Spleen (tissue), 11 donors: Measurements from ENCODE around the gene PPP1R9B. TPM values are rescaled to one million over a fixed set of nuclear protein-coding genes. Genes with fewer than 3 reads are reported as not detected.

ENCODE experiments used
- DNase-seq: peaks from one replicate; pipeline ENCODE4 v3.0.0-alpha.2; 2020
- H3K27ac ChIP-seq, 8 donors: fragments of 200-600 bp; sonication (generic) in 7 of 8; 1 replicate in 4 of 8; 2 replicates in 4 of 8; pipeline versions ENCODE4 v1.5.0 to v1.8.0; 2016 to 2021; ENCODE audit warnings: inconsistent platforms in 4 of 8, mild to moderate bottlenecking in 4 of 8, moderate library complexity in 1 of 8
- H3K27me3 ChIP-seq, 7 donors: fragments of 200-600 bp; sonication (generic) in 6 of 7; replicated peaks in 1 of 7; 1 replicate in 4 of 7; 2 replicates in 3 of 7; pipeline versions ENCODE4 v1.5.0 to v1.8.0; 2016 to 2021; ENCODE audit warnings: inconsistent platforms in 3 of 7, mild to moderate bottlenecking in 1 of 7
- H3K36me3 ChIP-seq, 6 donors: fragments of 200-600 bp; sonication (generic) in 5 of 6; 1 replicate in 4 of 6; 2 replicates in 2 of 6; pipeline versions ENCODE4 v1.5.0 to v1.8.0; 2016 to 2021; ENCODE audit warnings: inconsistent platforms in 2 of 6
- H3K4me1 ChIP-seq, 6 donors: fragments of 200-600 bp; sonication (generic) in 5 of 6; 1 replicate in 3 of 6; 2 replicates in 3 of 6; pipeline versions ENCODE4 v1.5.0 to v1.8.0; 2016 to 2021; ENCODE audit warnings: inconsistent platforms in 3 of 6
- H3K4me3 ChIP-seq, 8 donors: fragments of 200-600 bp; sonication (generic) in 7 of 8; 1 replicate in 4 of 8; 2 replicates in 4 of 8; pipeline versions ENCODE4 v1.5.0 to v1.8.0; 2016 to 2021; ENCODE audit warnings: inconsistent platforms in 4 of 8, mild to moderate bottlenecking in 4 of 8, moderate library complexity in 2 of 8
- H3K9me3 ChIP-seq, 8 donors: fragments of 200-600 bp; sonication (generic) in 7 of 8; 1 replicate in 4 of 8; 2 replicates in 4 of 8; pipeline versions ENCODE4 v1.5.0 to v1.8.0; 2016 to 2021; ENCODE audit warnings: inconsistent platforms in 4 of 8
- POLR2A ChIP-seq, 3 donors: fragments of 450-650 bp; IDR thresholded peaks; one replicate each; pipeline ENCODE4 v1.5.1; 2017; ENCODE audit warnings: antibody characterized with exemption in 3 of 3, mild to moderate bottlenecking in 1 of 3
- POLR2AphosphoS5 ChIP-seq, 3 donors: sonication (generic); formaldehyde crosslinking; IDR thresholded peaks; one replicate each; pipeline ENCODE4 v1.5.1; 2017; ENCODE audit warnings: antibody characterized with exemption in 3 of 3
- WGBS, 5 donors: extraction: QIAGEN DNeasy Blood & Tissue Kit in 3 of 5; methylation state at CpG; one replicate each; pipeline versions ENCODE4 v1.1.5 to v1.1.7; 2013 to 2018; 5-methylcytosine and 5-hydroxymethylcytosine counted together
- intact Hi-C: fragments of 100-400 bp; cut with DNase I; formaldehyde crosslinking; loops from one replicate; pipeline ENCODE4 v1.15.0; 2023; ENCODE audit warnings: low total_unique reads
- polyA plus RNA-seq, 3 donors: library from polyadenylated mRNA; stranded (reverse); fragments of 200-250 nt; gene quantifications; one replicate each; pipeline ENCODE4 v1.2.1, GENCODE V29; 2013
- total RNA-seq, 7 donors: library from RNA; depleted of rRNA in 3 of 7; stranded (reverse); fragments of >200 nt in 3 of 7; fragmentation: NEBNext Ultra II Directional in 4 of 7; extraction: Animal tissue kit (Norgen Biotek cat#: 25700) in 4 of 7; gene quantifications; one replicate each; pipeline versions ENCODE4 v1.1.0 to v1.2.1, GENCODE V29; 2016 to 2021
- TF ChIP-seq, protein P1 (sequence below), 11 experiments: fragments of 200-600 bp in 7 of 11; fragments of 450-650 bp in 4 of 11; sonication (generic) in 4 of 11; IDR thresholded peaks in 8 of 11; conservative IDR thresholded peaks in 3 of 11; 1 replicate in 7 of 11; 2 replicates in 4 of 11; pipeline versions ENCODE4 v1.4.0 to v1.8.0; 2016 to 2021; ENCODE audit warnings: antibody characterized with exemption in 11 of 11, inconsistent platforms in 4 of 11, mild to moderate bottlenecking in 1 of 11
- donor health status: healthy with polysubstance abuse.
- donor health status: DM: no; HTN: no; CAD: no; lungs with moderate emphysema.
- donor health status: DM: no; HTN: no; CAD: no.
- donor health status: Bipolar disorder and iron deficiency.
- donor health status: healthy.
- donor health status: DM: no; HTN: no; CAD: no.
- donor health status: DM: yes; HTN: yes; CAD: no.

The PPP1R9B gene
- total and polyA plus RNA-seq, 10 donors: 30.0 to 136 (median 86.2) TPM

DNA sequence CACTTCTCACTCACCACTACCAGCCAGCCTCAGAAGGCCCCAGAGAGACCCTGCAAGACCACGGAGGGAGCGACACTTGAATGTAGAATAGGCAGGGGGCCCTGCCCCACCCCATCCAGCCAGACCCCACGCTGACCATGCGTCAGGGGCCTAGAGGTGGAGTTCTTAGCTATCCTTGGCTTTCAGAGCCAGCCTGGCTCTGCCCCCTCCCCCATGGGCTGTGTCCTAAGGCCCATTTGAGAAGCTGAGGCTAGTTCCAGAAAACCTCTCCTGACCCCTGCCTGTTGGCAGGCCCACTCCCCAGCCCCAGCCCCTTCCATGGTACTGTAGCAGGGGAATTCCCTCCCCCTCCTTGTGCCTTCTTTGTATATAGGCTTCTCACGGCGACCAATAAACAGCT, 60.4 kb downstream of the PPP1R9B start:
- H3K27me3 ChIP-seq: no peaks in the 10 kb centered on the region
- intact Hi-C loops: no loop called here
- peaks cover 0 to 15% (median 11%) of the 10 kb centered on the region in 6 donors for H3K4me1 ChIP-seq
- H3K9me3 ChIP-seq: no peaks in the 10 kb centered on the region
- H3K4me3 ChIP-seq: no peak overlapping the region
- DNase-seq: peak; percentile 58
- no peak overlapping the region for H3K27ac ChIP-seq
- WGBS, 5 donors: 83 to 91% (median 85%) methylated on average over 6 of the region's 6 CpGs
- TF ChIP-seq POLR2A (IDR thresholded peaks at IDR 0.05): no peak
- no peak for TF ChIP-seq POLR2AphosphoS5 (IDR thresholded peaks at IDR 0.05)
- TF ChIP-seq, protein P1, sequence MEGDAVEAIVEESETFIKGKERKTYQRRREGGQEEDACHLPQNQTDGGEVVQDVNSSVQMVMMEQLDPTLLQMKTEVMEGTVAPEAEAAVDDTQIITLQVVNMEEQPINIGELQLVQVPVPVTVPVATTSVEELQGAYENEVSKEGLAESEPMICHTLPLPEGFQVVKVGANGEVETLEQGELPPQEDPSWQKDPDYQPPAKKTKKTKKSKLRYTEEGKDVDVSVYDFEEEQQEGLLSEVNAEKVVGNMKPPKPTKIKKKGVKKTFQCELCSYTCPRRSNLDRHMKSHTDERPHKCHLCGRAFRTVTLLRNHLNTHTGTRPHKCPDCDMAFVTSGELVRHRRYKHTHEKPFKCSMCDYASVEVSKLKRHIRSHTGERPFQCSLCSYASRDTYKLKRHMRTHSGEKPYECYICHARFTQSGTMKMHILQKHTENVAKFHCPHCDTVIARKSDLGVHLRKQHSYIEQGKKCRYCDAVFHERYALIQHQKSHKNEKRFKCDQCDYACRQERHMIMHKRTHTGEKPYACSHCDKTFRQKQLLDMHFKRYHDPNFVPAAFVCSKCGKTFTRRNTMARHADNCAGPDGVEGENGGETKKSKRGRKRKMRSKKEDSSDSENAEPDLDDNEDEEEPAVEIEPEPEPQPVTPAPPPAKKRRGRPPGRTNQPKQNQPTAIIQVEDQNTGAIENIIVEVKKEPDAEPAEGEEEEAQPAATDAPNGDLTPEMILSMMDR (IDR thresholded peaks at IDR 0.05 in 8 of 11, conservative IDR thresholded peaks at IDR 0.05 in 3 of 11): no peak
- peaks cover 0 to 28% (median 12%) of the 10 kb centered on the region in 6 donors for H3K36me3 ChIP-seq

- intact Hi-C loops: no loop called here
- Histone ChIP-seq H3K27ac (no peak overlapping the region), H3K27me3 (no peaks in the 10 kb centered on the region), H3K36me3 (peaks cover 0 to 28% (median 12%) of the 10 kb centered on the region in 6 donors), H3K4me3 (no peak overlapping the region), H3K4me1 (peaks cover 0 to 8% (median 6%) of the 10 kb centered on the region in 6 donors), H3K9me3 (no peaks in the 10 kb centered on the region)
- WGBS, 5 donors: 85 to 89% (median 88%) methylated on average over 18 to 25 of the region's 25 CpGs
- TF ChIP-seq POLR2AphosphoS5 (IDR thresholded peaks at IDR 0.05) (peak in 1 of 3 donors; percentile 38), POLR2A (IDR thresholded peaks at IDR 0.05) (no peak)
- TF ChIP-seq, protein P1 (IDR thresholded peaks at IDR 0.05 in 8 of 11, conservative IDR thresholded peaks at IDR 0.05 in 3 of 11): no peak
- DNase-seq: peak; percentile 64
Observed at GRCh38 chr17:50088952-50089825, 61.3 kb downstream of the PPP1R9B start.

DNA sequence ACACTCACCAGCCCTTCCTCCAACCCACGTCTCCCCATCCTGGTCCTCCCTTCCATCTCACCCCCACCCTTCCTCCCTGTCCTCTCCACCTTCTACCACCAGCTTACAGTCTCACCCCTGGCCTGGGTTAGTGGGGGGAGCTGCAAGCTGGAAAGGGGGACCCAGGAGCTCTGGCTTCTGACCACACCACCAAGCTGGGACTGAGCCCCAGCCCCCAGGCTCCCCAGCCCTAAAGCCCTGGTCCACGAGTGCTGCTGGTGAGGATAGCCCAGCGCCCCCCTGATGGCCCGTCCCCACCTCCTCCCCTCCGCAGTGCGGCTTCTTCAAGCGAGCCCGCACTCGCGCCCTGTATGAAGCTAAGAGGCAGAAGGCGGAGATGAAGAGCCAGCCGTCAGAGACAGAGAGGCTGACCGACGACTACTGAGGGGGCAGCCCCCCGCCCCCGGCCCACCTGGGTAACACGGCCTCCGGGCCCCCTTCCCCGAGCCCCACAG, 62.5 kb downstream of the PPP1R9B start:
- H3K4me3 ChIP-seq: no peak overlapping the region
- H3K27ac ChIP-seq: no peak overlapping the region
- TF ChIP-seq POLR2AphosphoS5 (IDR thresholded peaks at IDR 0.05) (no peak), POLR2A (IDR thresholded peaks at IDR 0.05) (no peak)
- TF ChIP-seq, protein P1 (IDR thresholded peaks at IDR 0.05 in 8 of 11, conservative IDR thresholded peaks at IDR 0.05 in 3 of 11): no peak
- H3K27me3 ChIP-seq: no peaks in the 10 kb centered on the region
- no peaks in the 10 kb centered on the region for H3K9me3 ChIP-seq
- 84 to 89% (median 85%) methylated on average over 12 to 19 of the region's 19 CpGs for WGBS, 5 donors
- peaks cover 0 to 28% (median 12%) of the 10 kb centered on the region in 6 donors for H3K36me3 ChIP-seq
- intact Hi-C loops: loop anchor here (2.0 kb wide), 1 partner anchor 61 kb away; no protein-coding TSS in a partner anchor
- peak; percentile 65 for DNase-seq
- H3K4me1 ChIP-seq: peaks cover 0 to 4% (median 0%) of the 10 kb centered on the region in 6 donors
